Stimulated activated CD8-positive, alpha-beta memory T cell treated with anti-CD3 and anti-CD28 coated beads, Interleukin-7, amount 100 ng/mL, for 1 hour (primary cell): ENCODE data around the gene GLCE.
"Not testable (repeated sequence)": the region's sequence is repeated elsewhere in the genome, so short reads cannot be mapped to it uniquely, and the experiment has no call there.

ENCODE experiments used
- DNase-seq, 2 donors: peaks; one replicate each; pipeline ENCODE4 v3.0.0-alpha.2; 2020; ENCODE audit warnings: low read depth in 2 of 2

The GLCE gene

GRCh38 chr15:69299451-69299886 lies 139.0 kb downstream of the GLCE start:
- DNase-seq = no peak

- no peak for DNase-seq
Measured at GRCh38 chr15:69299943-69300588, 139.6 kb downstream of the GLCE start.

GRCh38 chr15:69301101-69301500 lies 140.7 kb downstream of the GLCE start:
- DNase-seq = not testable (repeated sequence)

GRCh38 chr15:69302087-69302486 lies 141.7 kb downstream of the GLCE start:
- DNase-seq = not testable (repeated sequence)

GRCh38 chr15:69302929-69303328 lies 142.5 kb downstream of the GLCE start:
- DNase-seq = no peak

GRCh38 chr15:69303337-69304181 lies 143.1 kb downstream of the GLCE start:
- DNase-seq = no peak

- no peak for DNase-seq
Measured at GRCh38 chr15:69304182-69304545, 143.7 kb downstream of the GLCE start.

GRCh38 chr15:69305204-69305931 lies 144.9 kb downstream of the GLCE start:
- DNase-seq = no peak

- no peak for DNase-seq
Measured at GRCh38 chr15:69305933-69306568, 145.6 kb downstream of the GLCE start.

GRCh38 chr15:69307939-69308338 lies 147.5 kb downstream of the GLCE start:
- no peak for DNase-seq

- DNase-seq = no peak
Measured at GRCh38 chr15:69308949-69309348, 148.5 kb downstream of the GLCE start.

- DNase-seq = no peak
Measured at GRCh38 chr15:69311319-69311721, 150.9 kb downstream of the GLCE start.

GRCh38 chr15:69313432-69314000 lies 153.1 kb downstream of the GLCE start:
- DNase-seq = no peak

GRCh38 chr15:69314131-69314530 lies 153.7 kb downstream of the GLCE start:
- no peak for DNase-seq

- no peak for DNase-seq
Measured at GRCh38 chr15:69314736-69315135, 154.3 kb downstream of the GLCE start.

- no peak for DNase-seq
Measured at GRCh38 chr15:69315402-69316110, 155.1 kb downstream of the GLCE start.

GRCh38 chr15:69316291-69316690 lies 155.9 kb downstream of the GLCE start:
- no peak for DNase-seq

- DNase-seq = no peak
Measured at GRCh38 chr15:69317392-69317841, 157.0 kb downstream of the GLCE start.

GRCh38 chr15:69318033-69318432 lies 157.6 kb downstream of the GLCE start:
- DNase-seq = no peak

- no peak for DNase-seq
Measured at GRCh38 chr15:69319384-69320375, 159.2 kb downstream of the GLCE start.
